Measurements from ENCODE around the gene SERF2. TPM values are rescaled to one million over a fixed set of nuclear protein-coding genes. Genes with fewer than 3 reads are reported as not detected.

The SERF2 gene
- total and polyA plus RNA-seq, 3 donors from 2014 or later: 745 to 834 (median 823) TPM

DNA sequence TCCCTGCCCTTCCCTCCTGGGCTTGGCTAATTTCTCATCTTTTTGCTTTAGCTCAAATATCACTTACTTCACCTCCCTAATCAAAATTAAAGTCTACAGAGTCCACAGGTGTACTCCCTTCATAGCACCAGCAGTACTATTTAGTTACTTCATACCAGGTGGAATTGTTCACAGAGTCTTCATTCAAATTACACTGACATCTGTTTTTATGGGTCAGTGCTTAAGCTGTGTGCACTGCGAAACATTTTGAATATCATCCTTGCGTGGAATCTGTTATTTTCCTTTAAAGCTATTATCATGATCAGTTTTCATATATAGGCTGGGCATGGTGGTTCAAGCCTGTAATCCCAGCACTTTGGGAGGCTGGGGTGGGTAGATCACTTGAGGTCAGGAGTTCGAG lies 2.7 kb upstream of the SERF2 start:
- H3K9me3 ChIP-seq: no peaks in the 10 kb centered on the region
- H3K27me3 ChIP-seq: no peaks in the 10 kb centered on the region
- DNase-seq: no peak
- no peak for TF ChIP-seq POLR2A (IDR thresholded peaks at IDR 0.05)
- TF ChIP-seq CTCF (IDR thresholded peaks at IDR 0.05): no peak
- peaks cover 16% of the 10 kb centered on the region for H3K4me1 ChIP-seq
- intact Hi-C loops (cut with DNase I; ENCODE audit: low total_unique reads): no loop called here
- H3K27ac ChIP-seq: no peak overlapping the region
- no peak overlapping the region for H3K4me3 ChIP-seq
- no peaks in the 10 kb centered on the region for H3K36me3 ChIP-seq (ENCODE audit: low read depth, missing control alignments)
- WGBS, 2 donors: 88 to 91% methylated on average over 3 of the region's 3 CpGs

DNA sequence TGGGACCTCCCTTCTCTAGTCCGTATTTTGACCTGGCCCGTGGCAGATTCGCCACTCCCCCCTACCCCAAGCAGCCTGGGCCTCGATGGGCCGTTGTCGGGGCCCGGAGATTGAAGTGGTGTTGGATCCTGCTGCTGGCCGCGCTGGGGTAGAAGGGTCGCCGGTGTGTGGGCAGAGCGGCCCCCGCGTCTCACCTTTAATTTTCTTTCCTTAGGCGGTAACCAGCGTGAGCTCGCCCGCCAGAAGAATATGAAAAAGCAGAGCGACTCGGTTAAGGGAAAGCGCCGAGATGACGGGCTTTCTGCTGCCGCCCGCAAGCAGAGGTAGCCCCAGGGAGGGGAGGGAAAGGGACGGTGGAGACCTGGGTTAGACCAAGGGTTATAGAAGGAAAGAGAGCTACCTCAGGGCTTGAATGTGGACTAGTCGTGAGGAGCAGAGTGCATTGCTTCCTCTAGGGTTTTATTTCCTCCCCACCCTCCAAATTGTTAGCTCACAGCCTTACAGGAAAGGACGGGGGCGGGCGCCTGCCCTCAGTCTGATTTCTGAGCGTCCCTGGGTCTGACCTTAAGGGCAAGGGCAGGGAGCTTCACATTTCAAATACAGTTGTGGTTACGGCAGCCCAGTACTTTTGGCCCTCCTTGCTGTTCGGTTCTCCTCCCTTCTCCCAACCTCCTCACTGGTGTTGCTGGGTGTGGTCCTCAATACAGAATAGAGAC lies 799 bp downstream of the SERF2 start:
- H3K9me3 ChIP-seq: no peaks in the 10 kb centered on the region
- peak overlapping the region; percentile 99 for H3K27ac ChIP-seq
- WGBS, 2 donors: 0 to 1% methylated on average over 30 to 33 of the region's 33 CpGs
- H3K27me3 ChIP-seq: no peaks in the 10 kb centered on the region
- intact Hi-C loops (cut with DNase I; ENCODE audit: low total_unique reads): no loop called here
- peak overlapping the region; percentile 95 to 98 for H3K4me3 ChIP-seq
- H3K36me3 ChIP-seq (ENCODE audit: low read depth, missing control alignments): no peaks in the 10 kb centered on the region
- peaks cover 23% of the 10 kb centered on the region for H3K4me1 ChIP-seq
- peak; percentile 34 for DNase-seq
- TF ChIP-seq CTCF (IDR thresholded peaks at IDR 0.05) (no peak), POLR2A (IDR thresholded peaks at IDR 0.05) (no peak)

GRCh38 chr15:43793647-43794046 lies 1.5 kb downstream of the SERF2 start:
- Histone ChIP-seq H3K27ac (peak overlapping the region; percentile 99), H3K4me3 (peak overlapping the region in 1 of 2 donors; percentile 95), H3K36me3 (ENCODE audit: low read depth, missing control alignments) (no peaks in the 10 kb centered on the region), H3K9me3 (no peaks in the 10 kb centered on the region), H3K27me3 (no peaks in the 10 kb centered on the region), H3K4me1 (peaks cover 30% of the 10 kb centered on the region)
- no peak for DNase-seq
- WGBS, 2 donors: 43 to 74% methylated on average over 10 of the region's 10 CpGs
- intact Hi-C loops (cut with DNase I; ENCODE audit: low total_unique reads): no loop called here
- no peak for TF ChIP-seq POLR2A (IDR thresholded peaks at IDR 0.05)
- TF ChIP-seq CTCF (IDR thresholded peaks at IDR 0.05): no peak

DNA sequence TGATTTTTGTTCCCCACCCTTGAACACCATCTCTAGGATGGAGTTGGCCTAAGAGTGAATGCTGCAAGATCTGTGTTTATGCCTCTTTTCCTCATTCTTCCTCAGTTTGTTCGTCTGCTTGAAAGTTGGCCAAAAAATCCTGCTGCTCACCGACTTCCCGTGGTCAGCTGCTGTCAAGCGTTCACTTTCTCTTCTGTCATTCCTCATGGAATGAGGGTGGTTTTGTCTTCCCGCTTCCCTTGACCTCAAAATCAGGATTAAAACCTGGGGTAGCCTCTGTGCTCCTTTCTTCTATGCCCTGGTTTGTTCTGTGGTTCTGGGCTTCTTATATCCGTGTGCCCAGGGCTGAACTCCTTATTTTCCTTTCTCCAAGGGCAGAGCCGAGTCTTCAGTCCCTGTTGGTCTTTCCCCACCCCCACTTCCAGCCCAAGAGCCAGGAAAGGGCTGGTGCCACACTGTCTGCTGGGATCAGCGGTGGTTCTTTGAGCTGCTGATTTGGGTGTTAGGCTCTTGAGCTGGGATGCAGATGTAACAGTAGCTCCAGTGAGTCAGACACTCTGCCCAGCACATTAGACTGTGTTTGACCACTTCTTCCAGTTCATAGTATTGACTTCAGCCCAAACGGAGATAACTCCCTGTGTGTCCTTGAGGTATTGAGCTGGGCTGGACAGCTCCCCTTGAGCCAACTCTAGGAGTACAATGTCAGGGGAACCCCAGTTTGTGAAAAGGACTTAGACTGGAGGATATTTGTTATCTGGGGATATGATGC lies 2.3 kb downstream of the SERF2 start:
- Histone ChIP-seq H3K4me1 (peaks cover 34% of the 10 kb centered on the region), H3K27ac (peak overlapping the region in 1 of 2 donors; percentile 99), H3K4me3 (no peak overlapping the region), H3K36me3 (ENCODE audit: low read depth, missing control alignments) (no peaks in the 10 kb centered on the region), H3K27me3 (no peaks in the 10 kb centered on the region), H3K9me3 (no peaks in the 10 kb centered on the region)
- no peak for DNase-seq
- WGBS, 2 donors: 61 to 76% methylated on average over 8 to 9 of the region's 9 CpGs
- intact Hi-C loops (cut with DNase I; ENCODE audit: low total_unique reads): no loop called here
- no peak for TF ChIP-seq CTCF (IDR thresholded peaks at IDR 0.05)
- TF ChIP-seq POLR2A (IDR thresholded peaks at IDR 0.05): no peak

Data from testis (tissue), 3 donors.